RWPE2 (cell line): ENCODE results near the gene C15orf39.

Experiments used
- ATAC-seq: fragments of 200-7000 bp; cut with Tn5 transposase; 3 replicates; pipeline ENCODE4 v1.9.1; 2021; ENCODE audit warnings: low read depth
- DNase-seq: peaks from one replicate; pipeline ENCODE4 v3.0.0-alpha.2; 2020; ENCODE audit warnings: low spot score
- H3K27ac ChIP-seq: fragments of 450-650 bp; 2 replicates; pipeline ENCODE4 v1.5.1; 2017; ENCODE audit warnings: mild to moderate bottlenecking; ENCODE audit not compliant: poor library complexity, severe bottlenecking
- H3K27me3 ChIP-seq: fragments of 250-450 bp; sonication (Bioruptor Pico); 2 replicates; pipeline ENCODE4 v1.5.1; 2021; ENCODE audit warnings: mild to moderate bottlenecking, moderate library complexity; ENCODE audit not compliant: insufficient read depth, poor library complexity, severe bottlenecking
- H3K36me3 ChIP-seq: fragments of 250-450 bp; sonication (Bioruptor Pico); 2 replicates; pipeline ENCODE4 v1.5.1; 2020; ENCODE audit warnings: low read depth, mild to moderate bottlenecking, moderate library complexity
- H3K4me1 ChIP-seq: fragments of 250-450 bp; sonication (Bioruptor Pico); 2 replicates; pipeline ENCODE4 v1.5.1; 2021; ENCODE audit warnings: mild to moderate bottlenecking, moderate library complexity; ENCODE audit not compliant: insufficient read depth, poor library complexity, severe bottlenecking
- H3K4me3 ChIP-seq: fragments of 250-450 bp; sonication (Bioruptor Pico); 2 replicates; pipeline ENCODE4 v1.5.1; 2021; ENCODE audit warnings: mild to moderate bottlenecking, moderate library complexity; ENCODE audit not compliant: severe bottlenecking
- H3K9me3 ChIP-seq: fragments of 250-450 bp; sonication (Bioruptor Pico); 2 replicates; pipeline ENCODE4 v1.5.1; 2021; ENCODE audit warnings: mild to moderate bottlenecking, moderate library complexity; ENCODE audit not compliant: severe bottlenecking
- TF ChIP-seq, protein P1 (sequence below): fragments of 450-650 bp; IDR thresholded peaks from one replicate; pipeline ENCODE4 v1.5.1; 2017; ENCODE audit warnings: mild to moderate bottlenecking, moderate library complexity; ENCODE audit not compliant: poor library complexity, severe bottlenecking

The C15orf39 gene

DNA sequence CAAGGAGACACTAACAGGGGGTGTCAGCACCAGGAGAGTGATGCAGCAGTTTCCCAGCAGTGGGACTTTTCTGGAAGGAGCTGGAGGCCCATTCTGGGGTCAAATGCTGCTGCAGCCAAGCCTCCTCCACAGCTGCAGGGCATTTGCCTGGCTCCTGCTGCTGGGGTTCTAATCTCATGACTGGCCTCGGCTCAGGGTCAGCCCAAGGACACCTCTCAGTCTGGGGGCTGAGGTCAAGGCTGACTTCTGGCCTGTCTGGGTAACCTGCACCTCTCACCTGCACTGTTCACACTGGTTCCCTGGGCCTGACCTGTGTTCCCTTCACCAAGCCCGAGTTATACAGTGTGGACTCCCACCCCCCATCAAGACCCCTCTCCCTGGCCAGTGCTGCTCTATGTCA is 10.4 kb upstream of the C15orf39 start:
- ATAC-seq (no peak), DNase-seq (no peak)
- TF ChIP-seq, protein P1, sequence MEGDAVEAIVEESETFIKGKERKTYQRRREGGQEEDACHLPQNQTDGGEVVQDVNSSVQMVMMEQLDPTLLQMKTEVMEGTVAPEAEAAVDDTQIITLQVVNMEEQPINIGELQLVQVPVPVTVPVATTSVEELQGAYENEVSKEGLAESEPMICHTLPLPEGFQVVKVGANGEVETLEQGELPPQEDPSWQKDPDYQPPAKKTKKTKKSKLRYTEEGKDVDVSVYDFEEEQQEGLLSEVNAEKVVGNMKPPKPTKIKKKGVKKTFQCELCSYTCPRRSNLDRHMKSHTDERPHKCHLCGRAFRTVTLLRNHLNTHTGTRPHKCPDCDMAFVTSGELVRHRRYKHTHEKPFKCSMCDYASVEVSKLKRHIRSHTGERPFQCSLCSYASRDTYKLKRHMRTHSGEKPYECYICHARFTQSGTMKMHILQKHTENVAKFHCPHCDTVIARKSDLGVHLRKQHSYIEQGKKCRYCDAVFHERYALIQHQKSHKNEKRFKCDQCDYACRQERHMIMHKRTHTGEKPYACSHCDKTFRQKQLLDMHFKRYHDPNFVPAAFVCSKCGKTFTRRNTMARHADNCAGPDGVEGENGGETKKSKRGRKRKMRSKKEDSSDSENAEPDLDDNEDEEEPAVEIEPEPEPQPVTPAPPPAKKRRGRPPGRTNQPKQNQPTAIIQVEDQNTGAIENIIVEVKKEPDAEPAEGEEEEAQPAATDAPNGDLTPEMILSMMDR: no peak
- H3K4me3 ChIP-seq: no peak overlapping the region
- no peaks in the 10 kb centered on the region for H3K9me3 ChIP-seq
- no peak overlapping the region for H3K27ac ChIP-seq
- no peaks in the 10 kb centered on the region for H3K4me1 ChIP-seq
- H3K27me3 ChIP-seq: no peaks in the 10 kb centered on the region
- no peaks in the 10 kb centered on the region for H3K36me3 ChIP-seq

DNA sequence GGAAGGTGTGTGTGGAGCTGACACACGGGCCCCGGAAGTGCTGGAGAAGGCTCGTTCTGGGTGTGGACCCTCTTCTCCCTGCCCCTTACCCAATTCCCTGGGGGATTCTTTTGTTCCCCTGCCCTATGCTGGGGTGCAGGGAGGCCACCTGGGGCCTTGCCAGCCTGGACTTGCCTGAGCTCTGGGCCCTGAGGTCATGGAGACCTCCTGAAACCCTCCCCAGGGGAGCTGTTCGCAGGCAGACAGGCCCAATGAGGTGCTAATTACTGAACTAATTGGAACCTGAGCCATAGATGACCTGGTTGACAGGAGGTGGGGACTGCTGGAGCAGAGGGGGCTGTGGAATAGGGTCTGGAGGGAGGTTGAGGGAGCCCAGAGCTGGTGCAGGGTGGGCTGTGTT is 9.4 kb upstream of the C15orf39 start:
- Histone ChIP-seq H3K4me1 (no peaks in the 10 kb centered on the region), H3K4me3 (no peak overlapping the region), H3K27ac (no peak overlapping the region), H3K9me3 (no peaks in the 10 kb centered on the region), H3K27me3 (no peaks in the 10 kb centered on the region), H3K36me3 (no peaks in the 10 kb centered on the region)
- DNase-seq (no peak), ATAC-seq (no peak)
- TF ChIP-seq, protein P1: no peak

DNA sequence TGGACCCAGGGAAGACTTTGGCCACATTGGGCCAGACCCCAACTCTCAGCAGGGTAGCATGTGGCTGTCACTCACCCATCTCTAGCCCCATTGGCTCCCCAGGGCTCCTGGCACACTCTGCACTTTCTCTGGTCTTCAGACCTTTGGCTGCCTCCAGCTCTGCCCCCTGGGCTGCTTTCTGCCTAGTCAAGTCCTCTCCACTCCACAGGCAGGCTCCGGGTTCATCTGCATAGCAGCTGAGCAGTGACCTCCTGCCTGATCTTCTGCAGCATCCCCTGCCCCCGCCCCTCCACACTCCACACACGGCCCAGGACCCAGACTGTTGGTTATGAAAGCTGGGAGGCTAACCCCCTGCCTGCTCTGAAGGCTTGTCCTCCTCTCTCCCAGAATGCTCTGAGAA is 8.4 kb upstream of the C15orf39 start:
- DNase-seq (no peak), ATAC-seq (no peak)
- no peaks in the 10 kb centered on the region for H3K4me1 ChIP-seq
- TF ChIP-seq, protein P1: no peak
- no peak overlapping the region for H3K27ac ChIP-seq
- H3K4me3 ChIP-seq: no peak overlapping the region
- no peaks in the 10 kb centered on the region for H3K27me3 ChIP-seq
- H3K36me3 ChIP-seq: no peaks in the 10 kb centered on the region
- no peaks in the 10 kb centered on the region for H3K9me3 ChIP-seq

DNA sequence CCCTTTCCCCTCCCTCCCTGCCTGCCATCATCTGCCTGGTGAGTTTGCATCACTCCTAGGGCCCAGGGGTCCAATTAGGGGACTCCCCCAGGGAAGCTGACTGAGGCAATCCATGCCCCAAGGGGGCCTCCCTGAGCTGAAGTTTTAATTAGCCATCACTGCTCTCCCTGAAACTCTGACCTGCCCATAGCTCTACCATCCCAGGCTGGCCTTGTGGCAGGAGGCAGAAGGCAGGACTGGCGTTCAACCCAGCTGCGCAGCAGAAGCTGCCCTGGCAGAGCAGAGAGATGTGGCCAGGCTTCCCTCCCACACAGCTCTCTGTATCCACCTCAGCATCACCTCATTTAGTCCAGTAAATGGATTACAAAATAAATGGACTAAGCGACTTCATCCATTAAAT is 7.7 kb upstream of the C15orf39 start:
- no peaks in the 10 kb centered on the region for H3K27me3 ChIP-seq
- TF ChIP-seq, protein P1: no peak
- no peak for ATAC-seq
- DNase-seq: no peak
- no peaks in the 10 kb centered on the region for H3K36me3 ChIP-seq
- no peaks in the 10 kb centered on the region for H3K9me3 ChIP-seq
- no peak overlapping the region for H3K27ac ChIP-seq
- H3K4me3 ChIP-seq: no peak overlapping the region
- H3K4me1 ChIP-seq: no peaks in the 10 kb centered on the region

- Histone ChIP-seq H3K4me3 (no peak overlapping the region), H3K36me3 (no peaks in the 10 kb centered on the region), H3K4me1 (no peaks in the 10 kb centered on the region), H3K27me3 (no peaks in the 10 kb centered on the region), H3K9me3 (no peaks in the 10 kb centered on the region), H3K27ac (no peak overlapping the region)
- TF ChIP-seq, protein P1: no peak
- ATAC-seq: no peak
- no peak for DNase-seq
Observed at GRCh38 chr15:75194397-75194796, 7.3 kb upstream of the C15orf39 start.
